Transverse colon (tissue), 4 donors: ENCODE results near the gene RRP1B.

Source experiments
- POLR2A ChIP-seq: fragments of 450-650 bp; IDR thresholded peaks from one replicate; pipeline ENCODE4 v1.6.1; 2016; ENCODE audit warnings: antibody characterized with exemption, mild to moderate bottlenecking, moderate library complexity
- POLR2AphosphoS5 ChIP-seq, 3 donors: sonication (generic); formaldehyde crosslinking; IDR thresholded peaks; one replicate each; pipeline ENCODE4 v1.6.1; 2016; ENCODE audit warnings: antibody characterized with exemption in 3 of 3
- TF ChIP-seq, protein P1 (sequence below), 5 experiments: fragments of 200-600 bp in 3 of 5; fragments of 450-650 bp in 2 of 5; sonication (generic) in 3 of 5; IDR thresholded peaks; 1 replicate in 2 of 5; 2 replicates in 3 of 5; pipeline ENCODE4 v1.5.1; 2016 to 2017; ENCODE audit warnings: antibody characterized with exemption in 5 of 5, inconsistent platforms in 3 of 5, mild to moderate bottlenecking in 2 of 5, moderate library complexity in 1 of 5

DNA sequence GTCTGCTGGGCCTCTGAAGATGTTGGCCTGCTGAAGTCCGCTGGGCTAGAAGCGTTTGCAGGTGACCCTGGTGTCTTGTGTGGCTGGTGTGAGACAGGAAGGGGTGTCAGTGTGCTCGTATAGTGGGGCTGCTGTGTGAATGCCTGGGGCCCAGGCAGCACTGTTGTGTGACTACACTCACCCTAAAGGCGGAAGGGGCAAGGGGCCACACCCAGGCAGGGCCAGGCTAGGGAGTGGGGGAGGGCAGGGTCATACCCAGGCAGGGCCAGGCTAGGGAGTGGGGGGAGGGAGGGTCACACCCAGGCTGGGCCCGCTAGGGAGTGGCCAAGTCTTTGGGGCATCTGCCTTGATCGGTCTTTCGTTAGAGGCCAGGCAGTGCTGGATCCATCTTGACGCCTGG lies 84.6 kb downstream of the RRP1B start:
- TF ChIP-seq, protein P1, sequence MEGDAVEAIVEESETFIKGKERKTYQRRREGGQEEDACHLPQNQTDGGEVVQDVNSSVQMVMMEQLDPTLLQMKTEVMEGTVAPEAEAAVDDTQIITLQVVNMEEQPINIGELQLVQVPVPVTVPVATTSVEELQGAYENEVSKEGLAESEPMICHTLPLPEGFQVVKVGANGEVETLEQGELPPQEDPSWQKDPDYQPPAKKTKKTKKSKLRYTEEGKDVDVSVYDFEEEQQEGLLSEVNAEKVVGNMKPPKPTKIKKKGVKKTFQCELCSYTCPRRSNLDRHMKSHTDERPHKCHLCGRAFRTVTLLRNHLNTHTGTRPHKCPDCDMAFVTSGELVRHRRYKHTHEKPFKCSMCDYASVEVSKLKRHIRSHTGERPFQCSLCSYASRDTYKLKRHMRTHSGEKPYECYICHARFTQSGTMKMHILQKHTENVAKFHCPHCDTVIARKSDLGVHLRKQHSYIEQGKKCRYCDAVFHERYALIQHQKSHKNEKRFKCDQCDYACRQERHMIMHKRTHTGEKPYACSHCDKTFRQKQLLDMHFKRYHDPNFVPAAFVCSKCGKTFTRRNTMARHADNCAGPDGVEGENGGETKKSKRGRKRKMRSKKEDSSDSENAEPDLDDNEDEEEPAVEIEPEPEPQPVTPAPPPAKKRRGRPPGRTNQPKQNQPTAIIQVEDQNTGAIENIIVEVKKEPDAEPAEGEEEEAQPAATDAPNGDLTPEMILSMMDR (IDR thresholded peaks at IDR 0.05) = no peak
- no peak for TF ChIP-seq POLR2A
- no peak for TF ChIP-seq POLR2AphosphoS5 (IDR thresholded peaks at IDR 0.05)
